HG03469 (cell line): ENCODE measurements around the gene FRMD1.
"Not testable (repeated sequence)": the region's sequence is repeated elsewhere in the genome, so short reads cannot be mapped to it uniquely, and the experiment has no call there.

Source experiments
- ATAC-seq: cut with Tn5 transposase; IDR thresholded peaks from one replicate; pipeline ENCODE4 v1.9.1; 2021; ENCODE audit warnings: mild to moderate bottlenecking, moderate library complexity, moderate number of reproducible peaks; ENCODE audit not compliant: unreplicated experiment

The FRMD1 gene

DNA sequence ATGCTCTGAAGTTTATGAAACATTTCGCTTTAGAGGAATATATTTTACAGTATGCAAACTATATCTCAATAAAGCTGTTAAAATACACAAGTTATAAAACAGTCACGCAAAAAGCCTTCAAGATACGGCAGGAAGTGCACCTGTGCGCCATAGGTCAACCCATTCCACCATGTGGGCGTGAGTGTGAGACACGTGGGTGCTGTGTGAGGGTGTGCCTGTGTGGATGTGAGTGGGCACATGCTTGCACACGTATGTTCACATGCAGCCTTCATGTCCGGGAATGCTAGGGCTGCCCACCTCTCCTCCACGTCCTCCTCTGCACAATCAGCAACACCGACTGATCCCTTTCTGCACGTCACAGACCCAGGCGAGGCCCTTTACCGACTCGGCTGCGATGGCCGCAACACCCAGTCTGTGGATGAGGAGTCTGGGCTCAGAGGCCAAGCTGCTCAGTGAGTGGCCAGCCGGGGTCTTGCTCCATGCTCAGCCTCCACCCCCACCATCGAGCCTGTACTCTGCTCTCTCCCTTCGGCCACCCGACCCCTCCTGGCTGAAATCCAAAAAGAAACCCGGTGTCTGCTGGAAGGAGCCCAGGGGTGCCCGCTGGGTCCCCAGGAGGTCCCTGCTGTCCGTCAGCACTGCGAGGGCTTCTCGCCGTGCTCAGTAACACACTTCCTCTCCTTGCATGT is 3.0 kb upstream of the FRMD1 start:
- no peak for ATAC-seq

DNA sequence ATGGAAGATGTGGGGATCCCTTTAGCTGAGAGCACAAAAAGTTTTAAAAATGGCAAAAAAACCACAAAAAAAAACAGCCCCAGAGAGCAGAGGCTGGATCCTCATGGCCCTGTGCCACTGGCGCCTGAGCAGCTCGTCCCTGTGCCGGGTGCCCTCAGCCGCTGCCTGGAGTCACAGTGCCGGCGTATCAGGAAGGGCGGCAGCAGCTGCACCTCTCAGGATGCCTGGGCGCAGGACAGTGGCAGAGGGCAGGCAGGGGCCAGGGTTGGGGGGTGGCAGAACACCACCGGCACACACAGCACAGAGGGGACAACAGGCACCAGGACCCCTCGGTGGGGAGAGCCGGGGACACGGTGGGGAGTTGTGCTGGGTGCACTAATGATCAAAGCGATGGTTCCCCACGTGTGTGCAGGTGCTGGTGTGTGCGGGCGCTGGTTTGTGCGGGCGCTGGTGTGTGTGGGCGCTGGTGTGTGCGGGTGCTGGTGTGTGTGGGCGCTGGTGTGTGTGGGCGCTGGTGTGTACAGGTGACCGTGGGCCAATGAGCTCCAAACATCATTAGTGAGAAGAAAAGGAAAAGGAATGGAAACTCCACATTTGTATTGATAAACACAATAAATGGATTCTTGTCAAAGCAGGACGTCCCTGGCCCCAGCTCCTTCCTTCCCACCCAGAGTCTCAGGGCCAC is 1.5 kb upstream of the FRMD1 start:
- ATAC-seq = no peak

DNA sequence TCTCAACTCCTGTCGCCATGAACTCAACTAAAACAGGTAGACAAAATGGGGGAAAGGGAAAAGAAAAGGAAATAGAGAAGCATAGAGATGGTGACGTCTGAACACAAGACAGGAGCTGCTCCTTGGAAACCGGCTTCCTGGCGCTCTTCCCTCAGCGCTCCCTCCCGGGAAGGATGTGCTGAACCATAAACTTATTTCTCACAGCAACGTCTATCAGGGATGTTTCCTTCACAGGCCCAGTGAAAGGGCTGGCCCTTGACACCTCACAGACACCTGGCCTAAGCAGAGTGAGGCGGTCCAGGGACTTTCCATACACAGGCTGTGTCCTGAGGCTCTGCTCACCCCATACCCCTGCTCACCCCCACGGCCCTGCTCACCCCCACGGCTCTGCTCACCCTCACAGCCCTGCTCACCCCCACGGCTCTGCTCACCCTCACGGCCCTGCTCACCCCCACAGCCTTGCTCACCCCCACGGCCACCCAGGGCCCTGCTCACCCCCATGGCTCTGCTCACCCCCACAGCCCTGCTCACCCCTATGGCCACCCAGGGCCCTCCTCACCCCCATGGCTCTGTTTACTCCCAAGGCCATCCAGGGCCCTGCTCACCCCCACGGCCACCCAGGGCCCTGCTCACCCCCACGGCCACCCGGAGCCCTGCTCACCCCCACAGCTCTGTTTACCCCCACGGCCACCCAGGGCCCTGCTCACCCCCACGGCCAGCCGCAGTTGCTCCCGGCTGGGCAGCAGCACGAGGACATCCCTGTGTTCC is 653 bp downstream of the FRMD1 start:
- ATAC-seq = no peak

DNA sequence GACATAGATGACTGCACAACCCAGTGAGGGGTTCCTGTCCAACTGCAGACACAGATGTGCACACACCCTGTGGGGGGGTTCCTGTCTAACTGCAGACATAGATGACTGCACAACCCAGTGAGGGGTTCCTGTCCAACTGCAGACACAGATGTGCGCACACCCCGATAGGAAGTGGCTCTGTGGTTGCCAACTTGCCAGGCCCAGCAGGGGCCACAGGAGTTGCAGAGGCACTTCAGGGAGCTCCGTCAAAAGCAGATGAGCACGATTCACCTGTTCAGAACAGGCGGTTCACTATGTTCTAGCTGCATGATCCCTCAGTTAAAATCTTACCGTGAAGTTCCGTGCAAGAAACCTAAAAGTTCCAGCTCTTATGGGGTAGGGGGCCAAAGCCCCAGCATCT is 1.6 kb downstream of the FRMD1 start:
- not testable (repeated sequence) for ATAC-seq

DNA sequence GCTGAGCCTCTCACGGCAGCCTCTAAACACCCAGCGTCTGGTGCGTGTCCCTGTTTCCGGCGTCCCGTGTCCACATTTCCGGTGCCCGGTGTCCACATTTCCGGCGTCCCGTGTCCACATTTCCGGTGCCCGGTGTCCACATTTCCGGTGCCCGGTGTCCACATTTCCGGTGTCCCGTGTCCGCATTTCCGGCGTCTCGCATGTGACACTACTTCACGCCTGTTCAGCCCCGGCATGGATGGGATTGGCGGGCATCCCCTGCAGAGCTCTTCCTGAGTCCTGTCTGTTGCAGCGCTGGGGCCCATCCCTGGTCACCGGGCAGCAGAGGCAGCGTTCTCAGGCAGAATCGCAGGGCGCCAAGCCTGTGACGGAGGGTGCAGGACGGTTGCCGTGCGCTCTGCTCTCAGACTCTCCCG is 3.2 kb downstream of the FRMD1 start:
- no peak for ATAC-seq

DNA sequence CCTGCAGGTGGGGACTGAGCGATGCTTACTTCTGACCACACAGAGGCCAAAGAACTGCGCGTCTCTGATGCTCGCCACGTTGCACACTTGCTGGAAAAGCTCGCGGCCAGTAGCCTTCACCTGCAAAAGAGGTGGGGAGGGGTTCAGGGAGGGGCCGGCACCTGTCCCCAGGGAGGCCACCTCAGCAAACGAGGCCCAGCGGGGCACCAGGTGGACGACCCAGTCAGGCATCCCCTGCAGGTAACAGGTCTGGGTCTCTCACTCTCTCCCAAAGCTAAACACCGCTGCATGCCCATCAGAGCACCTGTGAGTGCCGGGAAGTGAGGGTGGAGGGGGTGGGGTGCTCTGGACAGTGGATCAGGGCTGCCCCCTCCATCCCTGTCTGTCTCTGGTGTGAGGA is 3.8 kb downstream of the FRMD1 start:
- ATAC-seq = no peak

DNA sequence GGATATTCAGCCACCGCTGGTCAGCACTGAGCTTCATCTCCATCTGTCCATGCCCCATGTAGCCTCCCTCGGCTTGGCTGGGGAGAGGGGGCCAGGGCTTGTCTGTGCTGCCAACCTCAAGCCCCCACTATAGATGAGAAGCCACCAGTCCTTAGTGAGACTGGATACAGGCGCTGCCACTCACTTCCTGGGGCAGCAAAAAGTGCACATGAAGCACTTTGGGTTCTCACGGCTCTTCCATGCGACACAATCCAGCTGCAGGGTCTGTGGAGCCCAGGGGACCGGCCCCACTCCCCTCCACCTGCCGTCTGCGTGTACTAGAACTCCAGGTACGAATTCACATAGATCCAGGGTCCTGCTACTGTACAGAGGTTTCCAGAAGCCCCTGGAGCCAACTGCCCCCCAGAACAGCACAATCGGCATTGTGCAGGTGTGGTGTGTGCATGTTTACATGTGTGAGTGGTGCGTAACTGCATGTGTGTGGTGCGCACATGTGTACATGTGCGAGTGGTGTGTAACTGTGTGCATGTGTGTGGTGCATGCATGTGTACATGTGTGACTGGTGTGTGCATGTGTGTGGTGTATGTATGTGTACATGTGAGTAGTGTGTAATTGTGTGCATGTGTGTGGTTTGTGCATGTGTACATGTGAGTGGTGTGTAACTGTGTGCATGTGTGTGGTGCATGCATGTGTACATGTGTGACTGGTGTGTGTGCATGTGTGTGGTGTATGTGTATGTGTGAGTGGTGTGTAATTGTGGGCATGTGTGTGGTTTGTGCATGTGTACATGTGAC is 4.9 kb downstream of the FRMD1 start:
- no peak for ATAC-seq

DNA sequence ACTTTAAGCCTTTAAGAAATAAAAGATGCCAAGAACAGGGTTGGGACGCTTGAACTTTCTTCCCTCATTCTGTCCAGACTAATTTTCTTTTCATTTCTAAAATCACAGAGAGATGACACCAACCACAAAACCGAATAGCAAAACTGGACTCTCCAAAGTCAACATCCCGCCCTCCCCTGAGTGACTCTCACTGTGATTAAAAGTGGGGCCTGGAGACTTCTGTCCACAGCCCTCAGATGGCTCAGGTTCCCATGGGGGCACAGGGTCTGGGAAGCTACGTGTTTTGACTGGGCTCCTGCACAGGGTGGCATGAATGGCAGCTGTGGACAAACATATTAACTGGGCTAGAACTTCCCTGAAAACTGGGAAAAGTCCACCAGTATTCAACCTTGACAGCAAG is 6.3 kb downstream of the FRMD1 start:
- ATAC-seq = no peak

DNA sequence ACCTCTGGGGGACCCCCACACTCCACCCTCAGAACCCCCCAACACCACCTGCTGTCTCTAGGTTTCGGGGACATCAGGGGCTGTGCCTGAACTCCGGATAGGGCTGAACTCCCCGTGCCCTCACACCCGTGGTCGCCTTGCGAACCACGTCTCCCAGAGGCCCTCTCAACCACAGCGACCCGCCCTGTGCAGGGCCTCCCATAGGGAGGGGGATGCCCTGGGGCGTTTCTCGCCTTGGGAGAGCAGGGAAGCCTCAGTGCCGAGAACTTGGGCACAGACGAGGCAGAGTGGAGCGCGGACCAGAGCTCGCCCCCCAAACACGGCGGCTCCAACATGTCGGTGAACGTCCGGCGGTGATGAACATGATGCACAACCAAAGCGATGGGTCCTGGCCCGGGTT is 6.8 kb downstream of the FRMD1 start:
- no peak for ATAC-seq

DNA sequence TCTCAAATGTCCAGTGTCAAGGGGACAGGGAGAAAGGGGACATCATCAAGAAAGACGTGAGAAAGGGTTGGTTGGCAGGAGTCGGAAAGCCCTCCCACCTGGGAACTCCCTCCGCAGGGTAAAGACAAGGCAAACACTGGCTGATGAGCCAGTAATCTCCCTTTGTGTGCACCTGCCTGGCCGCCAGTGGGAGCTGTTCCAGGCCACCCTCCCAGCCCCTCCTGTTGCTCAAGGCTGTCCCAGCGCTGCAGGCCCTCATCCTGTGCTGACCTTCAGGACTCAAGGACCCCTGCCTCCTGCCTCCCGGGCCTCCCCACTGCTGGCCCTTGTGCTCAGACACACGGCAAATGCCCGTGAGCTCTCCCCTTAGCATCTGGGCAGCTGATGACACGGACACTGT is 7.4 kb downstream of the FRMD1 start:
- ATAC-seq = no peak

DNA sequence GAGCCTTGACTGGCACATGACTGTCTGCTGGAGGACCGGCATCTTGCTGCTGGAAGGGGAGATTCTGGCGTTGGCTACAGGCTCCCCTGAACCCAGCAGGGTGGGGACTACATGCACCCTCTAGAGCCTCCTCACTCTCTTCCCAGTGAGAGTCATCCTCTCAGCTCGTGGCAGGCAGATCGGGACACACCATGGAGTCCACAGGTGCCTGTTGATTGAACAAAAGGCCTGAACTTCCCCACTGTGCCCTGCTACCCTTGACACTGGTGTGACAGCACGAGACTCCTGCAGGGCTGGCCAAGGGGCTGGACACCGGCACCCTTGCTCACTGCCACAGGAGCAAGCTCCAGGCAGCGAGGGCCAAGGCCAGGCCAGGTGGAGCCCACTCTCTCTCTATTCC is 8.2 kb downstream of the FRMD1 start:
- ATAC-seq = no peak

DNA sequence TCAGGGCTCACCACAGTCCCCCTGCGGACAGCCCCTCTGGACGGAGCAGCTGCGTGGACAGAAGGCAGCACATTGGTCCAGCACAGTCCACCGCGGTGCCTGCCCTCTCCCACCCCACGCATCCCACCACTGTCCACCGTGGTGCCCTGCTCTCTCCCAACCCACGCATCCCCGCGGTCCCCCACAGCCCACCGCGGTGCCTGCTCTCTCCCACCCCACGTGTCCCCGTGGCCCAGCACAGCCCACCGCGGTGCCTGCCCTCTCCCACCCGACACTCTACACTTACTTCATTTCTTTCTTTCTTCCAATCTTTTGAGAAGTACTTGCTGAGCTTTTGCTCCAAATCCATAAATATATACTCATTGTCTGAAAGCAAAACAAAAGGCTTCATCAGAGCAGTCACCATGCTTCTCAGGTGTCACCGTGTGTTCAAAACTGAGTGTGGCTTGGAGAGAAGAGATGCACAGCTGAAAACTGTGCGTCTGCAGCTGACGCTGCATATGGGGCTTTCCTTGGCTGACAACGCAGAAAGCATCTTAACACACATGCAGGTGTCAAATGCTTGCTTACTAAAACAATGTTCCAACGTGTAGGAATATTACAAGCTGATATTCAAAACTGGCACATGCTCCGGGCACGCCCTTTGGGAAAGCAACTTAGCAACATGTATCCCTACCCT is 11.8 kb downstream of the FRMD1 start:
- no peak for ATAC-seq

DNA sequence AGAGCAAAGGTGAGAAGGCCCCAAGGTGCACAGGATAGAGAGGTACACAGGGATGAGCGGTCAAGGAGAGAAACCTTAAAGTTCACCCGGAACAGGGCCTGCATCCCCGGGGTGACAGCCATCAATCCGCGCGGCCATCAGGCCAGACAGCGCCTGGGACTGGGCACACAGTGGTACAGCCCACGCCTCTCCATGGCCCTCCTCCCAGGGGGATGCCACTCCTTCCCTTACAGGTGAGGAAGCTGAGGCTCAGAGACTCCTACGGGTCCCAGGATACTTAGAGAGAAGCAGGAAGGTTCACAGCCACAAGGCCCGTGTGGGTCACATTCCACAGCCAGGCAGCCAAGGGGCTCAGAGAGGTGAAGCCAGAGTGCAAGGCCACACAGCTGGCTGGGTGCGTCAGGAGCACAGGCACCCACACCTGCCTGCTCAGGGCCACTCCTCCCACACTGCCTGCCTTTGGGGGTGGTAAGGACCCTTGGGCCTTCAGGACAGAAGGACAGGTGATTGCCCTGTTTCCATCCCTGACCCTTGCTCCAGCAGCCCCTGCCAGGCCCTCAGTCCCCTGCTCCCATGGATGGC is 14.7 kb downstream of the FRMD1 start:
- no peak for ATAC-seq

DNA sequence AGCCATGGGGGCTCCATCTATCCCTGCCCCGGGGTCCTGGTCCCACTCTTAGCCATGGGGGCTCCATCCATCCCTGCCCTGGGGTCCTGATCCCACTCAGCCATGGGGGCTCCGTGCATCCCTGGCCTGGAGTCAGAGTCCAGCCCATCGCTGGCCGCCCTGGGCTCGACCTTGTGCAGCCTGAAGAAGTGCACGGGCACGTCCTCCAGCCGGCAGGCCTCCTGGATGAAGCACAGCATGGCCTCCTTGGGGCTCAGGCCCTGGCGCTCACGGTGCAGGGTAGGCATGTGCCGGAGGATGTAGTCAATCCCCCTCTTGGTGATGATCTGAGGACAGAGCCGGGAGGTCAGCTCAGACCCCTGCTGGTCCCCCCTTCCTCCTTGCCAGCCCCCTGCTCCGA is 15.6 kb downstream of the FRMD1 start:
- ATAC-seq = no peak

DNA sequence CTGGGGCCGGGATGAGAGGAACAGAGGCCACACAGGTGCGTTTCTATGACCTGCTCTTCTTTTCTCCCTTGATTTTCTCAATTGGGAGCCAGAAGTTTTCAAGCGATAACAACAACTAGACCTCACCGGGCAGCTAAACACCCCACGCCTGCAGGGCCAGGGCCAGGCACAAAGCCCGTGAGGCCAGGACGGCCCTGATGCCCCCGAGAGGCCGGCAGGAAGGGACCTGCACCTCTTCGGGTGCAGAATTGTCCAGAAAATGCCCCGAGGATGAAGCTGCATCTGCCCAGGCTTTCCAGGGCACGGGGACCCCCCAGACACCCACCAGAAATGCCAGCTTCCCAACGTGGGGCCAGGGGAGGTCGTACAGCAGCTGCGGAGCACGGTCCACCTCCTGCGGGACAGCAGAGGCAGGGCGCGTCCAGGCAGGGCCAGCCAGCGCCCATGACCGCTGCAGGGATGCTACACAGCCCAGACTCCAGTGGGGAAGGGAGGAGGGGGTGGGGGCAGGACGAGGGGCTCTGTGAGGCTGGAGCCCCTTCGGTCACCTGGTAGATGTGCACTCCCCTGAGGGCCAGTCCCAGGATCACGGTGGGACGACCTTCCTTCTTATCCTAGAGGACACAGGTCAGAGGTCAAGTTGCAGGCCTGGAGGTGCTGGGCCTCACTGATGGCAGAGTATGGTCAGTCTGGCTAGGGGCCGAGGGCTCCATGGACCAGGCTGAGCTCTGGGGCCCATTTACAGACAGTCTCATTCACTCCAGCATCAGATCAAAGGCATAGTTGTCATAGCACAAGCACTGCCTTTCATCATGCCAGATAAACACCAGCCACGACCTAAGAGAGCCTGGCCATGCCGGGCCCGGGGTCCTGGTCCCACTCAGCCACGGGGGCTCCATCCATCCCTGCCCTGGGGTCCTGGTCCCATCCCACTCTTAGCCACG is 16.4 kb downstream of the FRMD1 start:
- no peak for ATAC-seq

DNA sequence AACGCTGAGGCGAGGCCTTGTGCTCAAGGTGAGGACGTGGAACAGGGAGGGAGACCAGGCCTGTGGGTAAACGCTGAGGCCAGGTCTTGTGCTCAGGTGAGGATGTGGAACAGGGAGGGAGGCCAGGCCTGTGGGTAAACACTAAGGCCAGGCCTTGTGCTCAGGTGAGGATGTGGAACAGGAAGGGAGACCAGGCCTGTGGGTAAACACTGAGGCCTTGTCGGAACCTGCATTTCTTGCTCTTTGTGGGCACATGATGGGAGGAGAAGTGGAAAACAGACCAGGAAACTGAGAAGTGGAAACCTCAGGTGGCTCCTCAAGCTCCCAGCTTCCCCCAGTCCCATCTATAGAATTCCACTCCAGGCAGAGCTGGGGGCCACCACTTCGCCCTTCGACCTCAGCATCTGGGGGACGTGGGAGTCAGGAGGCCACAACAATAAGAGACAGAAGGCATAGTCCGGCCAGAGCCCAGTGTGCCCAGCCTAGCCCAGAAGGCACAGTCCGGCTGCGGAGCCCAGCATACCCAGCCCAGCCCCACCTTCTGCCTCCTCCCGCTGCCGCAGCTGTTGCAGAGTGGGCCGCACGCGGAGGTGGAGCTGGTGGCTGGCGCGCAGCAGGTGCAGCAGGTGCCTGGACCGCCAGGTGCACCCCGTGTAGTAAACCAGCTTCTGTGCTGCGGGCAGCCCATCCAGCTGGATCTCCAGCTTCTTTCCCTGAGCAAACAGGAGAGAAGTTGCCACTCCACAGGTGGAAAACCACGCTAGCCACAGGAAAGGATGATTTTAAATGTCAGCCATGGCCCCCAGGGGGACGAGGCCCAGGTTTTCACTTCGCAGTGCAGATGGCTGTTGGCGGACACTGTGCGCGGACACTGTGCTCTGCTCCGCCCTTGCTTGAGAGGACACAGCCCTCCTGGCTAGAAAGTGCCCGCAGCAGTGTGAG is 17.5 kb downstream of the FRMD1 start:
- no peak for ATAC-seq

DNA sequence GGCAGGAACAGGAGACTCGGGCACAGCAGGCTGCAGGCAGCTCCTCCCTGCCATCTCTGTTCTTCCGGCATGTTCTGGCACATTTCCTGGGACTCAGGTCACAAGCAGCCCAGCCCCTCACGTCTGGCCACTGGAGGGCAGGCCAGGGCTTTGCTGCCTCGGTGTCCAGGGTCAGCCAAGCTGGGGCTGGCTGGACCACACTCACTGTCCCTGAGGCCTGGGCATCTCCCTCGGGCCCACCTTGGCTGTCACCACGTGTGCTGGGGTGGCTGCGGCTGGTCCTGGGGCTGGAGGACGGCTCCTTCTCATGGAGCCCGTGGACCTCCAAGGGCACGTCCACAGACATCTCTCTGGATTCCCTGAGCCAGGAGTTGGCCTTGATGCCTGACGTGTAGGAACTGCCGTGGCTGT is 18.5 kb downstream of the FRMD1 start:
- no peak for ATAC-seq
